GM12873 (cell line): ENCODE measurements around the gene KCNMA1.

Experiments
- CTCF ChIP-seq: IDR thresholded peaks from 2 replicates; pipeline ENCODE4 v1.5.1; 2012; ENCODE audit warnings: low read depth, mild to moderate bottlenecking, moderate library complexity, low read length, control low read depth; ENCODE audit not compliant: insufficient read depth; ENCODE audit errors: missing control alignments

Gene KCNMA1

DNA sequence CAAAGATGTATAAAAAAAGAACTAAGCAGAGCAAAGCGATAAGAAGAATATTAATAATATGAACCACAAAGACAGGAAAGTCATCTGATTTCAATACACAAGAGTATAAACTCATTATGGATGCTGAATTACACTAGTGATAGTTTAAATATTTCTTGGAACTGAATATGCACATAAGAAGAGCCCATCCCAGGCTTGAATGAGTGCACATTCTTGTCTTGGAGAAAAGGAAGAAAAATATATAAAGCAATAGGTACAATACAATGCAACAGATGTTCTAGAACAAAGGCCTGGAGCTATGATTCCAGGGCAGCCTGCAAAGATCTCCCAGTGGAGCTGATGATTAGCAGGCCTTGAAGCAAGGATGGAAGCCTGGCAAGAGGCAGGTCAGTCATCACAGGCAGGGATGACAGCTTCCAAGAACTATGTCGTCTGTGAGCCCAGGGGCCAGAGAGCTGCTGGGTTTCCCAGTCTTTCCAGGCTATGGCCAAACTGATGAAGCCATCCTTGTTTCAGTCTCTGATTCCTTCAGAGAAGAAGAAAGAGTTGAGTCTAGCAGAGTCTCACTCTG is 277.6 kb downstream of the KCNMA1 start:
- no peak for TF ChIP-seq CTCF

GRCh38 chr10:77359287-77359691 is 278.3 kb downstream of the KCNMA1 start:
- TF ChIP-seq CTCF: no peak

DNA sequence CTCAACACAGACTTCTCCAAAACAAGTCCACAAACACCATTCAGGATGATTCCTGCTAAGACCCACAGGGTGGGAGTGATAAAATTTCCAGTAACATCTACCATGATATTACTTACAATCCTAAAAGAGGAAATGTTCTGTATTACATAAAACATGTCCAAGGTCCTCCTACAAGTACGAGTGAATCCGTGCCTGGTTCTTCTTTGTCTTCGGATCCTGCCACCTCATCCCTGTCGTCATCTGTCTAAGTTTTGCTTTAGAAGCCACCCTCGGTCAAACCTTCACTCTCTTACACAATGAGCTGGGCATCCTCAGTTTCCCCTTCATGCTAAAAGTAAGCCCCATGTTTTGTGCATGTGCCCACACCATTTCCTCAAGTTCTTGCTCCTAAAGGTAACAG is 279.0 kb downstream of the KCNMA1 start:
- TF ChIP-seq CTCF: no peak

DNA sequence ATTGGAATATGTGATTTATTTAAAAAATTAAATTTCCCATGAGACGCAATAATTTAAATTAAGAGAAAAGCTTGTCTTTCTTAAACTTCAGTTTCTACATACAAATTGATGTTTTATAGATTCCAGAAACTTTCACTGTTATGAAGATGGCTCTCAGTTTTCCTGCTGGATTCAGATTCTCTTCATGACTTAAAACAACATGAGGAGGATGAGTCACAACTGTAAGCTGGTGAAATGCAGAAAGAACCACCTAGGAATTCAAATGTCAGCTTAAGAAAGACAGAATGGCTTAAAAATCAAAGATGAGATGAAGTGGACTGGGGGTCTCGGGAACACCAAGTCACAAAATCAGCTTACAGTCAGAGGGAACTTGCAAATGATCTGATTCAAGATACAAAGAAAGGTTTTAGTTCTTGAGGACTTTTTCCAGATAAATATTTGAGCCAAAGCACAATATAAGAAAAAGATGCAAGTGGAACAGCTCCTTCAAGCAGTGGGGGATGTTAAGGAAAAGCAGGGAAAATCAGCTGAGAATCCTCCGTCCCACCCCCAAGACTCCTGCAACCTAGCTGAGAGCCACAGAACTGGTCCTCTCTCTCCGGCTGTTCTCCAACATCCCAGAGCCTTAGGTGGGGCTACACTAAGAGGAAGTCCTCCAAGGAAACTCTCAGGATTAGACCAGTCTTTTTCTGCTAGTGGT is 279.8 kb downstream of the KCNMA1 start:
- TF ChIP-seq CTCF: no peak

GRCh38 chr10:77357185-77357584 is 280.4 kb downstream of the KCNMA1 start:
- TF ChIP-seq CTCF: no peak

DNA sequence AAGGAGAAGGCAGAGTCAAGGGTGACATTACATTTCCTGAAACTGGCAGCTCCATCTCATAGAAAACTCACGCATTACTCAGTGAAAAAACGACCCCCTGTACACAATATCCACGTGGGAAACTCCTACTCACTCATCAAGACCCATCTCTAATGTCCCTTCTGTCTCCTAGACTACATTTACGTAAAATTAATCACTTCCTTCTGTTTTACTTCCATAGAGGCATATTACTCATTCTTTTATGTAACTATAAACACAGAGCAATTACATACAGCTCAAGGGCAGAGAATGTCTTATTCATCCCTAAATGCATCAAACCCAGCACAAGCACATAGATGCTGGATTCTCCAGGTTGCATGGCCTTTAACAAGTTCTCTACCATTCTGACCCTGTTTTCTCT is 281.8 kb downstream of the KCNMA1 start:
- no peak for TF ChIP-seq CTCF

DNA sequence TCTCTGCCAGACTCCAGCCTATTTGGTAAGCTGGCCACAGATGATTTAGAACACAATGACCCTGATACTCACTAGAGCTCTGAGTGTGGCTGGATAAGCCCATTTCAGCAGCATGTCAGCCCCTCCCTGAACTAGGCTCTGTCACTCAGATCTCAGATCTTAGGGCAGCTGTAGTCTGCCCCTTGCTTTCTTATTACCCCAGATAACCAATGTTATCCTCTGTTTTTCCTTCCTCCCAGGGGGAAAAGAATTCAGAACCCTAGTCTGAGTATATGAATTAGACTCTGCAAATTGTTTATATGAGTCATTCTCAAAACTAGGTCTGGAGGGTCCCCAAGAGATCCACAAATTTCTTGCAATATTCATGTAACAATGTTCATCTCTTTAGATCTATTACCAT is 286.2 kb downstream of the KCNMA1 start:
- no peak for TF ChIP-seq CTCF

- TF ChIP-seq CTCF: no peak
Measured at GRCh38 chr10:77350711-77351119, 286.9 kb downstream of the KCNMA1 start.
